ENCODE measurements around the gene PRIM1.
"Not testable (repeated sequence)": the region's sequence is repeated elsewhere in the genome, so short reads cannot be mapped to it uniquely, and the experiment has no call there.

The PRIM1 gene

DNA sequence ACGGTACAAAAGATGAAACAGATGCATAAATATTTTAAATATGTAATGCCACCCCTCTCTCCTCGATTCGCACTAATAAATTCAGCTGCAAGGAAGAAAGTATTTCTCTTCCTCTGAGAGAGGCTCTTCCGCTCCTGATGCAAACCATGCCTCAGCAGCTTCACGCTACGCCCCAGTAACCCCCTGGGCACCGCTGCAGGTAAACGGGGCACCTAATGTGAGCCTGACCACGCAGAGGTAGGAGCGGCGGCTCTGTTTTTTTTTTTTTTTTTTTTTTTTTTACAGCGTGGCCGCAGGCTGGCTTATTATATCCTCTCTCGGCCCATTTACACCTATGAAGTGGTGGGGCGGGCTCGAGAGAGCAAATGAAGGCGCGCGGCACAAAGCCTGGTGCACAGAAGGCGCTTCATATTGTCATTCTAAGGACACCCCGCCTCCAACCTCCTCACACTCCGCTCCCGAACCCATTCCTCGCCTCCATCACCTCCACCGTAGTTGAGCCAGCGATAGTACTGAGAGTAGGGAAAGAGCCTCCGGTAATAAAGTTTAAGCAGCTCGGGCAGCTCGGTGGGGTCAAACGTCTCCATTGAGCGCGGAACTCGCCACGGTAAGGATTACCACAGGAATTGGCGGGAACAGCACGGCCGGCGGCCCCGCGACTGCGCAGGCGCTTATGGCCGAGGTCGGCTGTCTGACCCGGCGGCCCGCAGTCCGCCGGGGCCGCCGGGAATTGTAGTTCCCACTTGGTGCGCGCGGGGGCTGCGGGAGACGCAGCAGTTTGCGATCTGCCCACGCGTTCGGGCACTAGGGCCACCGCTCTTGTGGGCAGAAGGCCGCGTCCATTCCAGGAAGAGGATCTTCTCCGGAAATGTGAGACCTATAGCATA is at the start of gene PRIM1:
TSS of gene PRIM1 (minus strand) at position 612 of the 887 bp plus-strand sequence. CDS start at position 587, 25 bp downstream.
- DNase-seq (ENCODE audit: low spot score) = peak; percentile 77

DNA sequence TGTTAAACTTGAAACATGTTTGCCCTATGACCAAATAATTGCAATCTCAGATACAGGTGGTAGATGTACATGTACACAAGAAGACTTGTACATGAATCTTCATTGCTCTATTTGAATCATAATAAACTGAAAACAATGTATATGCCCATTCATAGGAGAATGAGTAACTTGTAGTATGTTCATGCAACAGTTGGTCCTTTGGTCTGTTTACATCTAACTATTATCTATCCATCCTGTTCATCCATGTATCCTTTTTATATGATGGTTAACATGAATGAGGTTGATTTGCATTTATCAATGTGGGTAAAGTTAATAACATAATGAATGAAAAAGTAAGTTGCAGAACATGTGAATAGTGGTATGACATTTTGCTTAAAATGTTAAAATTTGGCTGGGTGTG is 48.1 kb upstream of the PRIM1 start:
- no peak for DNase-seq (ENCODE audit: low spot score)

- not testable (repeated sequence) for DNase-seq (ENCODE audit: low spot score)
Measured at GRCh38 chr12:56799345-56799744, 47.2 kb upstream of the PRIM1 start.

GRCh38 chr12:56795791-56796190 is 43.7 kb upstream of the PRIM1 start:
- not testable (repeated sequence) for DNase-seq (ENCODE audit: low spot score)

GRCh38 chr12:56795046-56795562 is 43.0 kb upstream of the PRIM1 start:
- DNase-seq (ENCODE audit: low spot score) = not testable (repeated sequence)

- DNase-seq (ENCODE audit: low spot score) = not testable (repeated sequence)
Measured at GRCh38 chr12:56793124-56793523, 41.0 kb upstream of the PRIM1 start.

- DNase-seq (ENCODE audit: low spot score) = no peak
Measured at GRCh38 chr12:56792678-56793077, 40.6 kb upstream of the PRIM1 start.

- DNase-seq (ENCODE audit: low spot score) = not testable (repeated sequence)
Measured at GRCh38 chr12:56789429-56789828, 37.3 kb upstream of the PRIM1 start.

GRCh38 chr12:56787498-56787897 is 35.4 kb upstream of the PRIM1 start:
- no peak for DNase-seq (ENCODE audit: low spot score)

DNA sequence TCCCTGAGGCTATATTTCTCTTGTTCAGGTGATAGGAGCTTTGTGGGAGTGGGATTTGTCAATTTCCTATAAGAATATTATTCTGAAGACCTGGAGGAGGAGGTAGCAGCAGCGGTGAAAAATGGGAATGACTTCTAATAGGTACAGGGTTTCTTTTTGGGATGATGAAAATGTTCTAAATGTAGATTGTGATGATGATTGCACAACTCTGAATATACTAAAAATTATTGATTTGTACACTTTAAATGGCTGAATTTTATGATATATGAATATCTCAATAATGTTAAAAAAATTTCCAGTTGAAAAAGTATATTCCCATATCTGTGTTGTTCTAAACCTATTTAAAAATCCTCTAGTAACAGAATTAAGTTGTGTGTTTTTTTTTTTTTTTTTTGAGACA is 33.8 kb upstream of the PRIM1 start:
- no peak for DNase-seq (ENCODE audit: low spot score)

- no peak for DNase-seq (ENCODE audit: low spot score)
Measured at GRCh38 chr12:56785141-56785865, 33.2 kb upstream of the PRIM1 start.

DNA sequence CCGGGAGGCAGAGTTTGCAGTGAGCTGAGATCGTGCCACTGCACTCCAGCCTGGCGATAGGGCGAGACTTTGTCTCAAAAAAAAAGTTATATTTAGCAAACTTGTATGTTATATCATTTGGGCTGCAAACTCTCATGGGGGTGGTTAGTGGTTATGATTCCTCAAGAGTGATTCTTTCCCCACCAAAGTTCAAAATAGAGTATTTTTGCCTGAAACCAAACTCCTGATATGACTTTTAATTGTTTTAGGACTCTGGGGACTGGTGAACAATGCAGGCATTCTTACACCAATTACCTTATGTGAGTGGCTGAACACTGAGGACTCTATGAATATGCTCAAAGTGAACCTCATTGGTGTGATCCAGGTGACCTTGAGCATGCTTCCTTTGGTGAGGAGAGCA is 29.6 kb upstream of the PRIM1 start:
- no peak for DNase-seq (ENCODE audit: low spot score)

- DNase-seq (ENCODE audit: low spot score) = no peak
Measured at GRCh38 chr12:56778756-56779155, 26.6 kb upstream of the PRIM1 start.

- DNase-seq (ENCODE audit: low spot score) = no peak
Measured at GRCh38 chr12:56776654-56777053, 24.5 kb upstream of the PRIM1 start.

GRCh38 chr12:56775638-56776037 is 23.5 kb upstream of the PRIM1 start:
- no peak for DNase-seq (ENCODE audit: low spot score)

DNA sequence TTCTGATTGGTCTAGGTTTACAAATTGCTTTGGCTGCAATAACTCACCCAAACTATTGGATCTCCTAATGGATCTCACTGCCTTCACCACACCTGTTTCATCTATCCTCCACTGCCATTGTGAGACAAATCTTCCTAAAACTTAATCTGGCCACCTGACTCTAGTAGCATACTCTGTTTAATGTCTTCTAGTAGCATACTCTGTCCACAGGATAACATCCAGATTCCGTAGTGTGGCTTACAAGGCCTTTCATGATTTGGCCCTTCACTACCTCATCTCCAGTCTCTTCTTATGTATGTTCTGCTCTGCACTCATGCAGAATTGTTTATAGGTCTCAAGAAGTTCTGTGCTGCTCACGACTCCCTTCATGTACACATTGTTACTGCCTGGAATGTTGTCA is 21.0 kb upstream of the PRIM1 start:
- no peak for DNase-seq (ENCODE audit: low spot score)

- no peak for DNase-seq (ENCODE audit: low spot score)
Measured at GRCh38 chr12:56772625-56773024, 20.5 kb upstream of the PRIM1 start.

DNA sequence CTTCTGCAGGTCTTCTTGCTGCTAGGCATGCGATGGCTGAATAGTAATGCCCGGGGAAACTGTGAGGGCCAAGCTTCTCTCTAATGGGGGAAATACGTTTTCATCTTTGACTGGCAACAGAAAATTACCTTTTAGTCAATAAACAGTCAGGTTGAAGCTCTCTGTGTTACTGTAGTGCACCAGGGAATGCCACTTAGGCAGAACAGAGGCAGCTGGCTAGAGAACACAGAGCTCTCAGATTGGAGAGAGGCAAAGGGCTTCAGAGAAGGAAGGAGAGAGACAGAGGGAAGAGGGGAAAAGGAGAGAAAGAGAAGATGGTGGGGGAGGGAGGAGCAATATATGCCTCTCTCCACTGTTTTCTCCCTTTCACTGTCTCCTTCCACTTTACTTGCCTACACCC is 17.7 kb upstream of the PRIM1 start:
- DNase-seq (ENCODE audit: low spot score) = no peak

DNA sequence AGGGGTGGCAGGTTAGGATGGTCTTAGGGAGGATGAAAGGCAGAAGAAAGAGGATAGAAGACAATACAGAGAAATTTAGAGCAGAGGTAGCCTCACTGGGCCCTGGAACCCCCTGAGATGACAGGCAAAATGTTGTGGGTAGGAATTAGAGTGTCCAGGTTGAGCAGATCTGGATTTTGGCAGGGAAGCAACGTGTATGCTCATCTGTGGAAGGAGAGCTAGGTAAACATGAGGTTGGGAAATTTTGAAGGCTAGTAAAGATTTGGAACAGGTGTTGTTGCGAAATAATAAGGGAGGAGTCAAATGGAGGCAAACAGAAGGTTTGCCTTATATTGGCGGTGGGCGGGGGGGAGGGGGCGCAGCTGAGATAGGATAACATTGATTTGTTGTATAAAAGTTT is 16.3 kb upstream of the PRIM1 start:
- no peak for DNase-seq (ENCODE audit: low spot score)

- DNase-seq (ENCODE audit: low spot score) = peak; percentile 54
Measured at GRCh38 chr12:56766535-56766934, 14.4 kb upstream of the PRIM1 start.

DNA sequence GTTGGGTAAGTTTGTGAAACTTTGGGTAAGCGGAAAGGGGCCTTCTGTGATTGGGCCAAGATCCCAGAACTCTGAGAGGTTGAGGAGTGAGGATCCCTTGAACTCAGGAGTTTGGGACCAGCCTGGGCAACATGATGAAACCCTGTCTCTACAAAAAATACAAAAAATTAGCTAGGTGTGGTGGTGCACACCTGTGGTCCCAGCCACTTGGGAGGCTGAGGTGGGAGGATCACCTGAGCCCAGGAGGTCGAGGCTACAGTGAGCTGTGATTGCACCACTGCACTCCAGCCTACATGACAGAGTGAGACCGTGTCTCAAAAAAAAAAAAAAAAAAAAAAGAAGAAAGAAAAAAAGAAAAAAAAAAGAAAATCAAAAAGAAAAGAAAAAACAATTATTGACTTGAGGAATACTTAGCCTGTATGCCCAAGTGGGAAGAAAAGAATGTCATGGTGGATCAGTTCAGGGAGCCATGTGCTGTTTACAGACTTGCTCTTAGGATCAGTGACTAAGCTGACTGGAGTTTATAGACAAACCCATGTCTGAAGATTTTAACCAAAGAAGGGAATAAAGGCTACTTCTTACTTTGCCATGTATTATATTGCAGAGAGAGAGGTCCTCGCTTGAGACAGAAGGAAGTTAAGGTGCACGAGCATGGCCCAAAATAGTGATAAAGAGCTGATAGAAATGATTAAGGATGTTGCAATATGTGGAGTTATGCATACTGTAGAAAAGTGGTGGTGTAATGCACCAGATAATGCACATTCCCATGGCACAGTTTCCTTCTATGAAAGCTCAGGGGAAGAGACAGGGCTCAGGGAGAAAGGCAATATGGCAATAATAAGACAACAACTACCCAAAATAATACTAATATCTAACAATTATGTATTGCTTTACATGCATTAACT is 11.9 kb upstream of the PRIM1 start:
- no peak for DNase-seq (ENCODE audit: low spot score)

DNA sequence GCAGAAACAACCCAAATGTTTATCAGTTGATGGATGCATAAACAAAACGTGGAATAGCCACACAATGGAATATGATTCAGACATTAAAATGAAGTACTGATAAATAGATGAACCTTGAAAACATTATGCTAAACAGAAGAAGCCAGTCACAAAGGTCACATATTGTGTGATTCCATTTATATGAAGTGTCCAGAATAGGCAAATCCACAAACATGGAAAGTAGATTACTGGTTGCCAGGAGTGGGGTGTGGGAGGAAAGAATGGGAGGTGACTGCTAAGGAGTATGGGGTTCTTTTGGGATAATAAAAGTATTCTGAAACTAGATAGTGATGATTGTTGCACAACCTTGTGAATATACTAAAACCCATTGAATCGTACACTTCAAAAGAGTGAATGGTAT is 9.7 kb upstream of the PRIM1 start:
- DNase-seq (ENCODE audit: low spot score) = no peak
